ENCODE measurements around the gene YARS1.

DNA sequence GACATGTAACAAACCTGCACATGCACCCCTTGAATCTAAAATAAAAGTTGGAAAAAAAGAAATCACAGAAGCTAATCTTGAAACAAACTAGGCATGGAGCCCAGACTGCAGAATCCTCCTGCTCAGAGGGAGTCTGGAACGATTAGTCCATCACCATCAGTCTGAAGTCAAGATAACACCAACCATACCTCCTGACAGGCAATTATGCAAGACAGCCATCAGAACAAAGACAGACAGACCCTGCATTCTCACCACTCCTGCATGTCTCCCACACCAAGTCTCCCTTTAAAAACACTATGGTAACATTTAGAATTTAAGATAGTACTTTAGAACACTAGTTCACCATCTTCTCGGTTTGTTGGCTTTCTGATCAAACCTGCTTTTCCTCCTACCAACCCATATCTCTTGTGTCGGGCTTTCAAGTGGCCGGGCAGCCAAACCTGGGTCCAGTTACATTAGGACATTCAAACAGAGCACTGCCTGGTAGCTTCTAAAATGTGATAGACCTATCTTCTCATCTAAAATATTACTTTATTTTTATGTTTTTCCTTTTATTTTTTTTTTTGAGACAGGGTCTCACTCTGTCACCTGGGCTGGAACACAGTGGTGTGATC, 10.1 kb downstream of the YARS1 start:
- TF ChIP-seq POLR2AphosphoS5 (IDR thresholded peaks at IDR 0.05; ENCODE audit: borderline replicate concordance, low read depth, low read length) (no peak), FOXP2 (optimal IDR thresholded peaks at IDR 0.05; ENCODE audit: control extremely low read depth, extremely low read length, insufficient read depth) (no peak), EZH2 (IDR thresholded peaks at IDR 0.05) (no peak)

Data from SK-N-MC (cell line).